GM18511 (cell line): ENCODE results near the gene SYT3.
"Not testable (repeated sequence)": the region's sequence is repeated elsewhere in the genome, so short reads cannot be mapped to it uniquely, and the experiment has no call there.

Source experiments
- ATAC-seq: cut with Tn5 transposase; IDR thresholded peaks from one replicate; pipeline ENCODE4 v1.9.1; 2021; ENCODE audit warnings: mild to moderate bottlenecking, moderate library complexity; ENCODE audit not compliant: unreplicated experiment

Gene SYT3

DNA sequence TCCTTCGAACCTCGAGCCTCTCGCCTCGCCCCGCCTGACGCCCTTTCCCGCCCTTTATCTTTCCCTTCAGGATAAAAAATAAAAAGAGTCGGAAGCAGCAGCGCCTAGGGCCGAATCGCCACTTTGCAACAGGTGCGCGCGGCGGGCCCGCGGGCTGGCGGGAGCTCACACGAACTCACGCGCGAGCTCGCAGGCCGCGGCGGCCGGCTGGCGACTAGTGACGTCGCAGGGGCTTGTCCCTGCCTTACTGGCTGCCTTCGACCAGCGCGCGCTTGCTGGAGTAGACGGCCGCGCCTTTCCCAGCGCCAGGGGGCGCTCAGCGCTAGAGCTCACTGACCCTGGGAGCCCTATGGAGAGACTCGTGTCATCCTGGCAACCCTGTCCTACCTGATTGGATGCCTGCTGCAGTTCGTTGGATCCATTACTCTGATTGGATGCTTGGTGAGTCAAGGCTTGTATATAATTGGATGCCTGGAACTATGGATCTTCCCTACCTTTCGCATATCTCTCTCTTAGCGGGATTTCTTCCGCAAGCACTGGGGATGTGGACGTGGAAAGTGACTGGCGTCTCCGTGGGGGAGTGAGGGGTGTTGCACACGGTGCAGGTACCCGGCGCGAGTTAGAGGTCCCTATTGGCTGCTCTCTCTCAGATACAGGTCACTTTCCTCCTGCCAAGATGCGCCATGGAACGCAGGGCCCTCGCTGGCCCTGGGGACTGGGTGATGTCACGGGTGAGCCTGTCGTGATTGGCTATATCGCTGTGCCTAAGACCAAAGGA, 33.4 kb downstream of the SYT3 start:
- ATAC-seq, result not testable (repeated sequence)

DNA sequence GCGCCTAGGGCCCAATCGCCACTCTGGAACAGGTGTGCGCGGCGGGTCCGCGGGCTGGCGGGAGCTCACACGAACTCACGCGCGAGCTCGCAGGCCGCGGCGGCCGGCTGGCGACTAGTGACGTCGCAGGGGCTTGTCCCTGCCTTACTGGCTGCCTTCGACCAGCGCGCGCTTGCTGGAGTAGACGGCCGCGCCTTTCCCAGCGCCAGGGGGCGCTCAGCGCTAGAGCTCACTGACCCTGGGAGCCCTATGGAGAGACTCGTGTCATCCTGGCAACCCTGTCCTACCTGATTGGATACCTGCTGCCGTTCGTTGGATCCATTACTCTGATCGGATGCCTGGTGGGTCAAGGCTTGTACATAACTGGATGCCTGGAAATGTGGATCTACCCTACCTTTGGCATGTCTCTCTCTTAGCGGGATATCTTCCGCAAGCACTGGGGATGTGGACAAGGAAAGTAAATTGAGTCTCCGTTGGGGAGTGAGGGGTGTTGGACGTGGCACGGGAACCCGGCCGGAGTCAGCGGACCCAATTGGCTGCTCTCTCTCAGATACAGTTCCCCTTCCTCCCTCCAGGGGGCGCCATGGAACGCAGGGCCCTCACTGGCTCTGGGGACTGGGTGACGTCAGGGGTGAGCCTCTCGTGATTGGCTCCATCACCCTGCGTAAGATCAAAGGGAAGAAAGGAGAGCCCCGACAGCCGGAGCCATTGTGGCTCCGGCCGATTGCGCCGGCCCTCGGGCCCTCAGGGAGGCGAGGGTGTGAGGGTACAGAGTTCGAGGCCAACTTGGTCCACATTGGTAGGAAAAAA, 35.2 kb downstream of the SYT3 start:
- ATAC-seq, result not testable (repeated sequence)

DNA sequence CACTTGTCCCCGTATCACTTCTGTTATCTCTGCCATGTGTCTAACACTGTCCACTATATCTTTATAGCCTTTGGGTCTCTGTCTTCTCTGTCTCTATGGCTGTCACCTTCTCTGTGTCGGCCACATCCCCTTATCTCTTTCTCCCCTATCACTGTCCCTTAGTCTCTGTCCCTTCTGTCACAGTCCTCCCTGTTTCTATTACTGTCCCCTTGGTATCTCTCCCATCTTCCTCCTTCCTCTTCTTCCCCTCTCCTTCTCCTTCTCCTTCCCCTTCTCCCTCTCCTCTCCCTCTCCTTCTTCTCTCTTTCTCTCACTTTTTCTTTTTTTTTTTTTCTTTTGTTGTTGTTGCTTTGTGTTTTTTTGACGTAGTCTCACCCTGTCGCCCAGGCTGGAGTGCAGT, 36.7 kb downstream of the SYT3 start:
- ATAC-seq, result no peak

DNA sequence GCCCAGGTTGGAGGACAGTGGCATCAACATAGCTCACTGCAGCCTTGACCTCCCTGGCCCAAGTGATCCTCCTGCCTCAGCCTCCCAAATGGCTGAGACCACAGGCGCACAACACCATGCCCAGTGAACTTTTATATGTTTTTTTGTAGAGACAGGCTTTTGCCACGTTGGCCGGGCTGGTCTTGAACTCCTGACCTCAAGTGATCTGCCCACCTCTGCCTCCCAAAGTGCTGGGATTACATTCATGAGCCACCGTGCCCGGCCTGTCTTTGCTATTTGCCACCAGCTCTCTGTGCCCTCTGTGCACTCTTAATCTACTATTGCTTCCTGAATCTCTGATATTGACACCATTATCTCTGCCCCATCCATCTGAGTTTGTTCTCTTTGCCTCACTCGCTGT, 37.2 kb downstream of the SYT3 start:
- no peak for ATAC-seq

DNA sequence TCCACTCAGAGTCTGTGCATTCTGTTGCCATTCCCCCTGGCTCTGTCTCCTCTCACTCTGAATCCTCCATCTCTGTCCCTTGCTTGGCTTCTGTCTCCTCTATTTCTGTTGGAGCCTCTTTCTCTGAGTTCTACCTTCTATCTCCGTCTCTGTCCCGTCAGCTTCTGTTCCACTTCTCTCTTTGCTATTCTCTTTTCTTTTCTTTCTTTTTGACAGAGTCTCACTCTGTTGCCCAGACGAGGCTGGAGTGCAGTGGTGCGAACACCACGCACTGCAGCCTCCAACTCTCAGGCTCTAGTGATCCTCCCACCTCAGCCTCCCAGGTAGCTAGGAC, 37.6 kb downstream of the SYT3 start:
- no peak for ATAC-seq

GRCh38 chr19:50601407-50602088, 38.1 kb downstream of the SYT3 start:
- no peak for ATAC-seq

- ATAC-seq, result no peak
Measured at GRCh38 chr19:50599427-50599826, 40.3 kb downstream of the SYT3 start.

GRCh38 chr19:50590191-50590590, 49.5 kb downstream of the SYT3 start:
- no peak for ATAC-seq

DNA sequence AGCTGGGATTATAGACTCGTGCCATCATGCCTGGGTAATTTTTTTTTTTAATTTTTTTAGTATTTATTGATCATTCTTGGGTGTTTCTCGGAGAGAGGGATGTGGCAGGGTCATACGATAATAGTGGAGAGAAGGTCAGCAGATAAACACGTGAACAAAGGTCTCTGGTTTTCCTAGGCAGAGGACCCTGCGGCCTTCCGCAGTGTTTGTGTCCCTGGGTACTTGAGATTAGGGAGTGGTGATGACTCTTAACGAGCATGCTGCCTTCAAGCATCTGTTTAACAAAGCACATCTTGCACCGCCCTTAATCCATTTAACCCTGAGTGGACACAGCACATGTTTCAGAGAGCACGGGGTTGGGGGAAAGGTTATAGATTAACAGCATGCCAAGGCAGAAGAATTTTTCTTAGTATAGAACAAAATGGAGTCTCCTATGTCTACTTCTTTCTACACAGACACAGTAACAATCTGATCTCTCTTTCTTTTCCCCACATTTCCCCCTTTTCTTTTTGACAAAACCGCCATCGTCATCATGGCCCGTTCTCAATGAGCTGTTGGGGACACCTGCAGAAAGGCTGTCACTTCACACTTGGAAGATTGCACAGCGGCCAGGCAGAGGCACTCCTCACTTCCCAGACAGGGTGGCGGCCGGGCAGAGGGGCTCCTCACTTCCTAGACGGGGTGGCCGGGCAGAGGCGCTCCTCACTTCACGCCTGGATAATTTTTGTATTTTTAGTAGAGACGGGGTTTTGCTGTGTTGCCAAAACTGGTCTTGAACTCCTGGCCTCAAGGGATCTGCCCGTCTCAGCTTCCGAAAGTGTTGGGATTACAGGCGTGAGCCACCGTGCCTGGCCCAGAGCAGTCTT, 57.7 kb downstream of the SYT3 start:
- not testable (repeated sequence) for ATAC-seq

DNA sequence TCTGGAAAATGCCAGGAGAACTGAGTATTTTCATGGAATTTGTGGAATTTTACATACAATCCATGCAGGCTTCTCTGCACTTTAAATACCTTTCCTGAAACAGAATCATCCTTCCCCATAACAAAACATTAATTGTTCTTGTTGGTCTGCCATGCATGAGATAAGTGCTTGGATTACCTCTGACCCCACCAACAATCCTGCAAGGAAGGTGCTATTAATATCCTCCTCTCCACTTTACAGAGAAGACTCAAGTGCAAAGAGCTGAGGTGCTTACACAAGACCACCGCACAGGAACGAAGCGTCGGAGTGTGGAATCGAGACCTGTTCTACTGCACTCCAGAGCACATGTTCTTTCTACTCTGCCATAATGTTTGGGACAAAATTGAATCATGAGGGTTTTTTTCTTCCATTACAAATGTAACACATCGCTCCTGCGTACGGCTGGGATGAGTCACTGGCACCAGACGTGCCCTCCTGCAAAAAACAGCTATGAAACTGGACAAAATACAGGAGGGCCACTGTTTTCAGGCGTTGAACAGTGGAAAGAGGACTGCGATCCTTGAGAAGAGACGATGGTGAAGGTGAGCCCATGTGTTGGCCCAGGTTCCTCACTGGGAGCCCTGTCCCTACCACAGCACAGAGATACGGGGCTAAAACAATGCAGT, 58.6 kb downstream of the SYT3 start:
- no peak for ATAC-seq

- no peak for ATAC-seq
Measured at GRCh38 chr19:50580240-50580639, 59.4 kb downstream of the SYT3 start.

DNA sequence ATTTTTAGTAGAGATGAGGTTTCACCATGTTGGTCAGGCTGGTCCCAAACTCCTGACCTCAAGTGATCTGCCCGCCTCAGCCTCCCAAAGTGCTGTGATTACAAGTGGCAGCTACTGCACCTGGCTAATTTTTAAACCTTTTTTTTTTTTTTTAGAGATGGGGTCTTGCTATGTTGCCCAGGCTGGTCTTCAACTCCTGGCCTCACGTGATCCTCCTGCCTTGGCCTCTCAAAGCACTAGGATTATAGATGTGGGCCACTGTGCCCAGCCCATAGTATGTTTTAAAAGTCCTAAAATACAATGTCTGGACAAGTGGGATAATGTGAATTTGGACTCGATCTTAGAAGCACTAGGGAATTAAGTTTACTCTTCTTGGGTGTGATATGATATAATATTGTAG, 62.9 kb downstream of the SYT3 start:
- ATAC-seq, result not testable (repeated sequence)

- ATAC-seq, result no peak
Measured at GRCh38 chr19:50573741-50574461, 65.8 kb downstream of the SYT3 start.
